Suprapubic skin (tissue), 4 donors: ENCODE measurements around the gene SH2D6.

ENCODE experiments used
- EP300 ChIP-seq: sonication (generic); formaldehyde crosslinking; IDR thresholded peaks from one replicate; pipeline ENCODE4 v1.6.1; 2017; ENCODE audit warnings: antibody characterized with exemption
- POLR2A ChIP-seq, 2 donors: fragments of 450-650 bp; IDR thresholded peaks; one replicate each; pipeline ENCODE4 v1.6.1; 2017; ENCODE audit warnings: antibody characterized with exemption in 2 of 2, mild to moderate bottlenecking in 2 of 2, moderate library complexity in 2 of 2
- POLR2AphosphoS5 ChIP-seq, 3 donors: sonication (generic); formaldehyde crosslinking; IDR thresholded peaks; one replicate each; pipeline ENCODE4 v1.6.1; 2017; ENCODE audit warnings: antibody characterized with exemption in 3 of 3
- TF ChIP-seq, protein P1 (sequence below), 2 donors: fragments of 200-600 bp in 1 of 2; fragments of 450-650 bp in 1 of 2; sonication (generic) in 1 of 2; IDR thresholded peaks; one replicate each; pipeline ENCODE4 v1.5.1; 2016 to 2019; ENCODE audit warnings: antibody characterized with exemption in 2 of 2, mild to moderate bottlenecking in 1 of 2, moderate library complexity in 1 of 2

DNA sequence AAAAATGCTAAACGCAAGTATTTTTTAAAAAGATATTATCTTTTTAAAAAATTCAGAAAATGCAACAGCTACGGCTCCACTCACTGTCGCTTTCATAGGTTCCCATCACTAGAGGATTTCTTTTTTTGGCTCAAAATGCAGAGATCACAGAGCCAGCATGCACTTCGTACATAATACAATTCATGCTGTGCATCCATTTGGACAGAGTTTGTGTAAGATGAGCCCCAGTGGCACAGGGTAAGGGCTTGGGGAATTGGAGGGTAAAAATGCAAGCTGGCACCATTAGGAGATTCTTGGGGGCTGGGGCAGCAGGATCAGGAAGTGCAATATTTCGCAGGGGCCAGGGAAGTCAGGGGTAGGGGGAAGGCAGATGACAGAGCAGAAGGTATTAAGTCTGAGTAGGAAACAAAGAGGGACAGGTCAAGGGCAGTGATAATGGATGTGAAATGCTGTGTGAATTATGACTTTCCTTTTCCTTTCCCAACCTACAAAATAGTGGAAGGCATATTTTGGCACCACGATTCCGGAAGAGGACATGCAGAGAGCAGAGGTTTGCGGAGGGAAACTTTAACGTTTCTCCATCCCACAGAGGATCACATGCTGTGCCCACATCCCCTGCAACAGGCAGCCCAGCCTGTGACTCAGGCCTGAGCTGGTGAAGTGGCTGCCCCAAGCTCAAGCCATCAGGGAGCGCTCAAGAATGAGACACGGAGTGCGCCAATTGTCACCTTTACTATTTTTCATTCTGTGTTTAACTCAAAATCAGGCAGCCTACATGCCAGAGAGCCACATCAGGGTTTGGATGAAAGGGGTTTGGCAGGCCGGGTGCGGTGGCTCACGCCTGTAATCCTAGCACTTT lies 13.1 kb upstream of the SH2D6 start:
- TF ChIP-seq, protein P1, sequence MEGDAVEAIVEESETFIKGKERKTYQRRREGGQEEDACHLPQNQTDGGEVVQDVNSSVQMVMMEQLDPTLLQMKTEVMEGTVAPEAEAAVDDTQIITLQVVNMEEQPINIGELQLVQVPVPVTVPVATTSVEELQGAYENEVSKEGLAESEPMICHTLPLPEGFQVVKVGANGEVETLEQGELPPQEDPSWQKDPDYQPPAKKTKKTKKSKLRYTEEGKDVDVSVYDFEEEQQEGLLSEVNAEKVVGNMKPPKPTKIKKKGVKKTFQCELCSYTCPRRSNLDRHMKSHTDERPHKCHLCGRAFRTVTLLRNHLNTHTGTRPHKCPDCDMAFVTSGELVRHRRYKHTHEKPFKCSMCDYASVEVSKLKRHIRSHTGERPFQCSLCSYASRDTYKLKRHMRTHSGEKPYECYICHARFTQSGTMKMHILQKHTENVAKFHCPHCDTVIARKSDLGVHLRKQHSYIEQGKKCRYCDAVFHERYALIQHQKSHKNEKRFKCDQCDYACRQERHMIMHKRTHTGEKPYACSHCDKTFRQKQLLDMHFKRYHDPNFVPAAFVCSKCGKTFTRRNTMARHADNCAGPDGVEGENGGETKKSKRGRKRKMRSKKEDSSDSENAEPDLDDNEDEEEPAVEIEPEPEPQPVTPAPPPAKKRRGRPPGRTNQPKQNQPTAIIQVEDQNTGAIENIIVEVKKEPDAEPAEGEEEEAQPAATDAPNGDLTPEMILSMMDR (IDR thresholded peaks at IDR 0.05), result no peak
- TF ChIP-seq EP300 (no peak), POLR2AphosphoS5 (IDR thresholded peaks at IDR 0.05) (no peak), POLR2A (IDR thresholded peaks at IDR 0.05) (no peak)
